ENCODE results near the gene PLD3. TPM values are rescaled to one million over a fixed set of nuclear protein-coding genes. Genes with fewer than 3 reads are reported as not detected.
"Not testable (repeated sequence)": the region's sequence is repeated elsewhere in the genome, so short reads cannot be mapped to it uniquely, and the experiment has no call there.

PLD3 gene
- total and polyA plus RNA-seq, 8 donors = 315 to 604 (median 351) TPM

GRCh38 chr19:40326201-40326600, 22.3 kb upstream of the PLD3 start:
- peak in 1 of 4 donors; percentile 76 for DNase-seq
- no peaks in the 10 kb centered on the region for H3K4me1 ChIP-seq
- H3K9me3 ChIP-seq = no peaks in the 10 kb centered on the region
- H3K27ac ChIP-seq = no peak overlapping the region
- H3K36me3 ChIP-seq = peaks cover 0 to 100% of the 10 kb centered on the region in 2 donors
- H3K27me3 ChIP-seq = no peaks in the 10 kb centered on the region
- ATAC-seq = no peak
- TF ChIP-seq, protein P1, sequence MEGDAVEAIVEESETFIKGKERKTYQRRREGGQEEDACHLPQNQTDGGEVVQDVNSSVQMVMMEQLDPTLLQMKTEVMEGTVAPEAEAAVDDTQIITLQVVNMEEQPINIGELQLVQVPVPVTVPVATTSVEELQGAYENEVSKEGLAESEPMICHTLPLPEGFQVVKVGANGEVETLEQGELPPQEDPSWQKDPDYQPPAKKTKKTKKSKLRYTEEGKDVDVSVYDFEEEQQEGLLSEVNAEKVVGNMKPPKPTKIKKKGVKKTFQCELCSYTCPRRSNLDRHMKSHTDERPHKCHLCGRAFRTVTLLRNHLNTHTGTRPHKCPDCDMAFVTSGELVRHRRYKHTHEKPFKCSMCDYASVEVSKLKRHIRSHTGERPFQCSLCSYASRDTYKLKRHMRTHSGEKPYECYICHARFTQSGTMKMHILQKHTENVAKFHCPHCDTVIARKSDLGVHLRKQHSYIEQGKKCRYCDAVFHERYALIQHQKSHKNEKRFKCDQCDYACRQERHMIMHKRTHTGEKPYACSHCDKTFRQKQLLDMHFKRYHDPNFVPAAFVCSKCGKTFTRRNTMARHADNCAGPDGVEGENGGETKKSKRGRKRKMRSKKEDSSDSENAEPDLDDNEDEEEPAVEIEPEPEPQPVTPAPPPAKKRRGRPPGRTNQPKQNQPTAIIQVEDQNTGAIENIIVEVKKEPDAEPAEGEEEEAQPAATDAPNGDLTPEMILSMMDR (IDR thresholded peaks at IDR 0.05) = no peak
- H3K4me3 ChIP-seq = no peak overlapping the region
- intact Hi-C loops (cut with DNase I) = no loop called here

- ATAC-seq (peak; percentile 97), DNase-seq (peak in 2 of 4 donors; percentile 13 to 63)
- Histone ChIP-seq H3K27ac (no peak overlapping the region), H3K27me3 (no peaks in the 10 kb centered on the region), H3K4me3 (no peak overlapping the region), H3K36me3 (peaks cover 0 to 98% of the 10 kb centered on the region in 2 donors), H3K4me1 (no peaks in the 10 kb centered on the region), H3K9me3 (no peaks in the 10 kb centered on the region)
- intact Hi-C loops (cut with DNase I) = no loop called here
- TF ChIP-seq, protein P1 (IDR thresholded peaks at IDR 0.05) = no peak
Observed at GRCh38 chr19:40331052-40331451, 17.4 kb upstream of the PLD3 start.

GRCh38 chr19:40332669-40333068, 15.8 kb upstream of the PLD3 start:
- TF ChIP-seq, protein P1 (IDR thresholded peaks at IDR 0.05) = no peak
- ATAC-seq (no peak), DNase-seq (no peak)
- no peak overlapping the region for H3K4me3 ChIP-seq
- intact Hi-C loops (cut with DNase I) = no loop called here
- peaks cover 0 to 85% of the 10 kb centered on the region in 2 donors for H3K36me3 ChIP-seq
- no peak overlapping the region for H3K27ac ChIP-seq
- no peaks in the 10 kb centered on the region for H3K9me3 ChIP-seq
- H3K27me3 ChIP-seq = no peaks in the 10 kb centered on the region
- H3K4me1 ChIP-seq = no peaks in the 10 kb centered on the region

DNA sequence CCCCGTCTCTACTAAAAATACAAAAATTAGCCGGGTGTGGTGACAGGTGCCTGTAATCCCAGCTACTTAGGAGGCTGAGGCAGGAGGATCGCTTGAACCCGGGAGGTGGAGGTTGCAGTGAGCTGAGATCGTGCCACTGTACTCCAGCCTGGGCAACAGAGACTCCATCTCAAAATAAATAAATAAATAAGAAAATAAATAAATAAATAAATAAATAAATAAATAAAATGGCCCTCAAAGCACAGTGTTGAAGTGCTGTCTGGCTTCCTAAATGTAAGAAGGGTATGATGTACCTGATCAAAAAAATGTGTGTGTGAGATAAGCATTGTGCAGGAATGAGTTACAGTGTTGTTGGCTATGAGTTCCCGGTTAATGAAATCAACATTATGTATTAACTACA, 15.4 kb upstream of the PLD3 start:
- intact Hi-C loops (cut with DNase I); H3K27me3 ChIP-seq; H3K4me1 ChIP-seq; H3K9me3 ChIP-seq; DNase-seq; H3K4me3 ChIP-seq; H3K27ac ChIP-seq; ATAC-seq: not testable (repeated sequence)
- H3K36me3 ChIP-seq = peaks cover 0 to 81% of the 10 kb centered on the region in 2 donors

- H3K27ac ChIP-seq = no peak overlapping the region
- H3K27me3 ChIP-seq = no peaks in the 10 kb centered on the region
- intact Hi-C loops (cut with DNase I) = no loop called here
- peaks cover 0 to 61% of the 10 kb centered on the region in 2 donors for H3K36me3 ChIP-seq
- no peaks in the 10 kb centered on the region for H3K9me3 ChIP-seq
- H3K4me3 ChIP-seq = no peak overlapping the region
- peak in 1 of 4 donors; percentile 2 for DNase-seq
- no peaks in the 10 kb centered on the region for H3K4me1 ChIP-seq
- TF ChIP-seq, protein P1 (IDR thresholded peaks at IDR 0.05) = no peak
- ATAC-seq = no peak
Observed at GRCh38 chr19:40335101-40335500, 13.4 kb upstream of the PLD3 start.

Measured in left lung (tissue), 10 donors.